ENCODE data around the gene ARHGAP44.

DNA sequence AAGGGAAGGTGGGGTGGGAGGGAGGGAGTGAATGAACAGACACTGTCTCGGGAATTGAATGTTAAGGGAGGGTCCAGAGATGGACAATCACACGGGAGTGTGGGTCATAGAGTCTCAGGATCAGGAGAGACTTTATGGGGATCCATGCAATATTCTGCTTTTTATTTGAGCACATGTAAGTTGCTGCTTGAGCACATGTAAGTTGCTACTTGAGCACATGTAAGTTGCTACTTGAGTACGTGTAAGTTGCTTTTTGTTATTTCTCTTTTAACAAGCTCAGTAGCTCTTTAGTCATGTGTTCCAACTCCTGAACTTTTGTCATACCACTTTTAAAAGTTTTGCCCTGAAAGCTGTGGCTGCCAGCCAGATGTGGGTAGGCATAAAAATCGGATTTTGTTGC, 110.3 kb downstream of the ARHGAP44 start:
- TF ChIP-seq CTCF (IDR thresholded peaks at IDR 0.05) (no peak), EZH2 (IDR thresholded peaks at IDR 0.05; ENCODE audit: borderline replicate concordance, insufficient read depth, low read depth, low read length, poor library complexity, severe bottlenecking) (no peak)

All from B cell (primary cell).